Measurements from ENCODE around the gene RIPOR3.

GRCh38 chr20:50692552-50692933 lies 1.2 kb upstream of the RIPOR3 start:
- TF ChIP-seq ZNF384 (IDR thresholded peaks at IDR 0.05) (no peak), HDGF (IDR thresholded peaks at IDR 0.05; ENCODE audit: borderline replicate concordance) (no peak)

All from HEK293T (cell line).